ENCODE results near the gene SKIC8. TPM values are rescaled to one million over a fixed set of nuclear protein-coding genes. Genes with fewer than 3 reads are reported as not detected.
"Not testable (repeated sequence)": the region's sequence is repeated elsewhere in the genome, so short reads cannot be mapped to it uniquely, and the experiment has no call there.

The SKIC8 gene
- total RNA-seq, 4 donors from 2014 or later = 55.2 to 62.2 (median 59.4) TPM

GRCh38 chr15:78256044-78256437, 43.4 kb downstream of the SKIC8 start:
- WGBS, 2 donors = 81 to 94% methylated on average over 3 of the region's 3 CpGs
- intact Hi-C loops (cut with DNase I; ENCODE audit: low total_unique reads) = no loop called here
- no peak for TF ChIP-seq CTCF (IDR thresholded peaks at IDR 0.05)
- no peak for TF ChIP-seq POLR2A (IDR thresholded peaks at IDR 0.05)
- no peak overlapping the region for H3K4me3 ChIP-seq (ENCODE audit: low read depth, poor library complexity, severe bottlenecking)
- no peak for DNase-seq (ENCODE audit: low spot score in 2 of 2)

GRCh38 chr15:78255421-78256043, 43.9 kb downstream of the SKIC8 start:
- intact Hi-C loops (cut with DNase I; ENCODE audit: low total_unique reads) = no loop called here
- no peak for TF ChIP-seq POLR2A (IDR thresholded peaks at IDR 0.05)
- TF ChIP-seq CTCF (IDR thresholded peaks at IDR 0.05) = no peak
- no peak for DNase-seq (ENCODE audit: low spot score in 2 of 2)
- no peak overlapping the region for H3K4me3 ChIP-seq (ENCODE audit: low read depth, poor library complexity, severe bottlenecking)
- WGBS, 2 donors = 89 to 100% methylated on average over 1 of the region's 1 CpG

- TF ChIP-seq CTCF (IDR thresholded peaks at IDR 0.05) (no peak), POLR2A (IDR thresholded peaks at IDR 0.05) (no peak)
- no peak overlapping the region for H3K4me3 ChIP-seq (ENCODE audit: low read depth, poor library complexity, severe bottlenecking)
- WGBS, 2 donors = 87 to 89% methylated on average over 9 of the region's 9 CpGs
- intact Hi-C loops (cut with DNase I; ENCODE audit: low total_unique reads) = no loop called here
- DNase-seq (ENCODE audit: low spot score in 2 of 2) = no peak
Measured at GRCh38 chr15:78251136-78251535, 48.3 kb downstream of the SKIC8 start.

- intact Hi-C loops (cut with DNase I; ENCODE audit: low total_unique reads) = no loop called here
- no peak for DNase-seq (ENCODE audit: low spot score in 2 of 2)
- H3K4me3 ChIP-seq (ENCODE audit: low read depth, poor library complexity, severe bottlenecking) = no peak overlapping the region
- WGBS, 2 donors = 89 to 95% methylated on average over 5 of the region's 5 CpGs
- no peak for TF ChIP-seq POLR2A (IDR thresholded peaks at IDR 0.05)
- no peak for TF ChIP-seq CTCF (IDR thresholded peaks at IDR 0.05)
Measured at GRCh38 chr15:78249131-78249530, 50.3 kb downstream of the SKIC8 start.

GRCh38 chr15:78247911-78248310, 51.5 kb downstream of the SKIC8 start:
- no peak for TF ChIP-seq POLR2A (IDR thresholded peaks at IDR 0.05)
- no peak for TF ChIP-seq CTCF (IDR thresholded peaks at IDR 0.05)
- 82 to 86% methylated on average over 1 of the region's 1 CpG for WGBS, 2 donors
- intact Hi-C loops (cut with DNase I; ENCODE audit: low total_unique reads) = no loop called here
- DNase-seq (ENCODE audit: low spot score in 2 of 2) = no peak
- H3K4me3 ChIP-seq (ENCODE audit: low read depth, poor library complexity, severe bottlenecking) = no peak overlapping the region

GRCh38 chr15:78245976-78246620, 53.3 kb downstream of the SKIC8 start:
- 95 to 96% methylated on average over 34 to 39 of the region's 39 CpGs for WGBS, 2 donors
- not testable (repeated sequence) for DNase-seq (ENCODE audit: low spot score in 2 of 2)

GRCh38 chr15:78245392-78245791, 54.0 kb downstream of the SKIC8 start:
- intact Hi-C loops (cut with DNase I; ENCODE audit: low total_unique reads); DNase-seq (ENCODE audit: low spot score in 2 of 2); H3K4me3 ChIP-seq (ENCODE audit: low read depth, poor library complexity, severe bottlenecking): not testable (repeated sequence)
- WGBS, 2 donors = 85 to 88% methylated on average over 13 to 14 of the region's 14 CpGs

More at GRCh38 chr15:78245976-78246620, 53.3 kb downstream of the SKIC8 start:
- intact Hi-C loops (cut with DNase I; ENCODE audit: low total_unique reads); H3K4me3 ChIP-seq (ENCODE audit: low read depth, poor library complexity, severe bottlenecking): not testable (repeated sequence)
